Osteocyte (in vitro differentiated cells): ENCODE data around the gene ANO3. TPM values are rescaled to one million over a fixed set of nuclear protein-coding genes. Genes with fewer than 3 reads are reported as not detected.

Experiments used
- DNase-seq: peaks from one replicate; pipeline ENCODE4 v3.0.0; 2021; ENCODE audit warnings: mixed read lengths; ENCODE audit not compliant: unreplicated experiment; ENCODE audit errors: extremely low spot score
- H3K27ac Mint-ChIP-seq: one replicate; pipeline ENCODE4 v1.8.0; 2021; ENCODE audit warnings: mild to moderate bottlenecking, mixed read lengths; ENCODE audit not compliant: unreplicated experiment
- H3K27me3 Mint-ChIP-seq: one replicate; pipeline ENCODE4 v1.8.0; 2021; ENCODE audit warnings: mixed read lengths; ENCODE audit not compliant: unreplicated experiment
- H3K36me3 Mint-ChIP-seq: one replicate; pipeline ENCODE4 v1.8.0; 2021; ENCODE audit warnings: mixed read lengths; ENCODE audit not compliant: unreplicated experiment
- H3K4me1 Mint-ChIP-seq: one replicate; pipeline ENCODE4 v1.8.0; 2021; ENCODE audit warnings: mixed read lengths; ENCODE audit not compliant: unreplicated experiment
- H3K4me3 Mint-ChIP-seq: one replicate; pipeline ENCODE4 v1.8.0; 2021; ENCODE audit warnings: mild to moderate bottlenecking, moderate library complexity, mixed read lengths; ENCODE audit not compliant: unreplicated experiment
- H3K9me3 Mint-ChIP-seq: one replicate; pipeline ENCODE4 v1.8.0; 2021; ENCODE audit warnings: mixed read lengths; ENCODE audit not compliant: unreplicated experiment
- total RNA-seq: library from RNA; stranded (reverse); gene quantifications from 2 replicates; pipeline ENCODE4 v1.2.1, GENCODE V29; 2021
- TF ChIP-seq, protein P1 (sequence below): fragments of 200-600 bp; sonication (generic); IDR thresholded peaks from 2 replicates; pipeline ENCODE4 v1.5.0; 2021; ENCODE audit warnings: antibody characterized with exemption, mild to moderate bottlenecking, moderate library complexity

The ANO3 gene
- total RNA-seq, 1 donor from 2014 or later, result not detected

DNA sequence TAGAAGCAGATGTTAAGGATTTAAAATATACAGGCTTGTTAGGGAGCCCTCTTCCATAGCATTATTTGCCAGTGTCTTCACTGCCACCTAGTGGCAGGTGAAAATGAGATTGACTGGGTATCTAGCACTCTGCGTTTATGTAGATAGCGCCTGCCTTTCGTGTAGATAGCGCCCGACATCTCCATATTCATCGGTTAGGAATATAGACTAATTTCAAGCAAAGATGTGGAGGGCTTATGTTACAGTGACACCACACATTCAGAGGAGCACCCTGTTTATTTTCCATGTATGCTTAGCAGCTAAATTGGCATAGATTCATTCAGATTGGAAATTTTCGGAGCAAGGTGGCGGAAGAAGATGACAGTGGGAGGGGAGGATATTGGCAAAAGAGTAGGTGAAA, 318.0 kb downstream of the ANO3 start:
- TF ChIP-seq, protein P1, sequence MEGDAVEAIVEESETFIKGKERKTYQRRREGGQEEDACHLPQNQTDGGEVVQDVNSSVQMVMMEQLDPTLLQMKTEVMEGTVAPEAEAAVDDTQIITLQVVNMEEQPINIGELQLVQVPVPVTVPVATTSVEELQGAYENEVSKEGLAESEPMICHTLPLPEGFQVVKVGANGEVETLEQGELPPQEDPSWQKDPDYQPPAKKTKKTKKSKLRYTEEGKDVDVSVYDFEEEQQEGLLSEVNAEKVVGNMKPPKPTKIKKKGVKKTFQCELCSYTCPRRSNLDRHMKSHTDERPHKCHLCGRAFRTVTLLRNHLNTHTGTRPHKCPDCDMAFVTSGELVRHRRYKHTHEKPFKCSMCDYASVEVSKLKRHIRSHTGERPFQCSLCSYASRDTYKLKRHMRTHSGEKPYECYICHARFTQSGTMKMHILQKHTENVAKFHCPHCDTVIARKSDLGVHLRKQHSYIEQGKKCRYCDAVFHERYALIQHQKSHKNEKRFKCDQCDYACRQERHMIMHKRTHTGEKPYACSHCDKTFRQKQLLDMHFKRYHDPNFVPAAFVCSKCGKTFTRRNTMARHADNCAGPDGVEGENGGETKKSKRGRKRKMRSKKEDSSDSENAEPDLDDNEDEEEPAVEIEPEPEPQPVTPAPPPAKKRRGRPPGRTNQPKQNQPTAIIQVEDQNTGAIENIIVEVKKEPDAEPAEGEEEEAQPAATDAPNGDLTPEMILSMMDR, result peak; percentile 83
- Mint-ChIP-seq H3K27ac (no peak overlapping the region), H3K4me3 (no peak overlapping the region), H3K27me3 (peaks cover 33% of the 10 kb centered on the region), H3K4me1 (no peaks in the 10 kb centered on the region), H3K36me3 (no peaks in the 10 kb centered on the region), H3K9me3 (no peaks in the 10 kb centered on the region)
- no peak for DNase-seq

DNA sequence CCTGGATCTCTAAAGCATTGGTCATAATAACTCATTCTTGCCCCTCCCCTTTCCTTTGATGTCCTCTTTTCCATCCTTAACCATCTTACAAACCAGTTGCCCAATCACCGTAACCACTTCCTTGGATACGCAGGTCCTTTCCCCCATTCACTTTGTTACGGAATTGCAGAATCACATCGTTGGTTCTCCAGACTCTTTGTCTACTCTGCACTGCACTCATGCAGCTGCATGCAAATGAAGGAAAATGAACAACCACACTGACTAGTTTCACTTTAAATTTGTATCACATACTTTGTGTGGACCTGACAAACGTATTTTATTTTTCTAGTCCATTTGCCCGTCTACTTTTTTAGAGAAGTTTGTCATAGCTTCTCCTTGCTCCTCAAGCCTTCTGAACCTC, 320.0 kb downstream of the ANO3 start:
- no peak for DNase-seq
- TF ChIP-seq, protein P1, result no peak
- H3K27me3 Mint-ChIP-seq, result peaks cover 38% of the 10 kb centered on the region

DNA sequence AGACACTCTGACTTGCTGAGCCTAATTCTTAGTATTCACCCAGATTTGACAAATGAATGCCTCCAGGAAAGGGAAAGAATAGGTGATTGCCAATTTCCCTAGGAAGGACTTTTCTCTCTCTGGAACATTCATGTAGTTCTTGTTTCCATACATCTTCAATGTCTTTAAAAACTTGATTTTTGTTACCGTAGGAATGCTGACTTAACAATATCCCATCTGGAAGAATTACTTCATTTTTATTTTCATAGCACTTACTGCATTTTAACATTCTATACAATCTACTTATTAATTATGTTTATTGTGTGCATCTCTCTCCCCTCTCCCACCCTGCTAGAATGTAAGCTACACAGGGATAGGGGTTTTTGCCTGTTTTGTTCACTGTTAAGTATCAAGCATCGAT, 323.4 kb downstream of the ANO3 start:
- TF ChIP-seq, protein P1, result no peak
- Mint-ChIP-seq H3K4me3 (no peak overlapping the region), H3K9me3 (no peaks in the 10 kb centered on the region), H3K36me3 (no peaks in the 10 kb centered on the region), H3K27me3 (peaks cover 30% of the 10 kb centered on the region), H3K4me1 (no peaks in the 10 kb centered on the region), H3K27ac (no peak overlapping the region)
- DNase-seq, result no peak

More for the DNA sequence above, 320.0 kb downstream of the ANO3 start:
- no peaks in the 10 kb centered on the region for H3K36me3 Mint-ChIP-seq
- no peak overlapping the region for H3K27ac Mint-ChIP-seq
- H3K9me3 Mint-ChIP-seq, result no peaks in the 10 kb centered on the region
- H3K4me3 Mint-ChIP-seq, result no peak overlapping the region
- no peaks in the 10 kb centered on the region for H3K4me1 Mint-ChIP-seq

DNA sequence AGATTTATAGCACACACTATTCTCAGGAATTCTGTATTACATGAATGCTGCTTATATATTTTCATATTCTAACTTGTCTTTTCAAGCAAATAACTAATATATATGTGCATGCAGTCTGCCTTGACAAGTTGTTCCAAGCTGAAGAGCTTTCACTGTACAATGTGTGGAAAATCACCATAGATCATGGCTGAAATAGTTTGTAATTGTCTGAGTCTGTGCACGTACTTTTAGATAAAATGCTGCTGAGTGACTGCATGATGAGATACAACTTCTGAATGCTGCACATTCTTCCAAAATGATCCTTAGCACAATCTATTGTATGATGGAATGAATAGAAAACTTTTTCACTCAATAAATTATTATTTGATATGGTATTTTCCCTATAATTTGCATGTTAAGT, 331.0 kb downstream of the ANO3 start:
- Mint-ChIP-seq H3K27me3 (peaks cover 17% of the 10 kb centered on the region), H3K36me3 (no peaks in the 10 kb centered on the region), H3K4me3 (no peak overlapping the region), H3K27ac (no peak overlapping the region), H3K4me1 (no peaks in the 10 kb centered on the region), H3K9me3 (no peaks in the 10 kb centered on the region)
- TF ChIP-seq, protein P1, result no peak
- DNase-seq, result no peak

DNA sequence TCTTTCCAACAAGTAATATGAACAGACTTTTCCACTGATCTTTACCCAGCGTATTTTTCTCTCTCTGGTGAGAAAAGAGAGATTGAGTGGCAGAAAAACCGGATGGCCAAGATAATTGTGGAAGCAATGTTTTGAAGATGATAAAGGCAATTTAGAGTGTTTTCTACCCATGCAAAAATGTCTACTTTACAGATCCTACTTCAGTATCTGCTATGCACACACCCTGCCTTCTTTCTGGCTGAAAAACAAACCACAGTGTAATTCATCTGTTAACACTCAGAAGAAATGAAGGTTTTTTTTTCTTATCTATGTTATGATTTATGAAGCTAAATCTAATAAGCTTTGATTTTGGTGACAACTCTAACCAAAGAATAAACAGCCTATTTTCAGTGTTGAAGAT, 333.1 kb downstream of the ANO3 start:
- H3K36me3 Mint-ChIP-seq, result no peaks in the 10 kb centered on the region

More for the DNA sequence above, 333.1 kb downstream of the ANO3 start:
- no peak overlapping the region for H3K4me3 Mint-ChIP-seq
- DNase-seq, result no peak
- H3K27ac Mint-ChIP-seq, result no peak overlapping the region
- peaks cover 15% of the 10 kb centered on the region for H3K27me3 Mint-ChIP-seq
- no peaks in the 10 kb centered on the region for H3K9me3 Mint-ChIP-seq
- no peaks in the 10 kb centered on the region for H3K4me1 Mint-ChIP-seq
- TF ChIP-seq, protein P1, result no peak
